Measurements from ENCODE around the gene GRM8. TPM values are rescaled to one million over a fixed set of nuclear protein-coding genes. Genes with fewer than 3 reads are reported as not detected.

Gene GRM8
- total RNA-seq, 6 experiments from 2014 or later, result not detected

DNA sequence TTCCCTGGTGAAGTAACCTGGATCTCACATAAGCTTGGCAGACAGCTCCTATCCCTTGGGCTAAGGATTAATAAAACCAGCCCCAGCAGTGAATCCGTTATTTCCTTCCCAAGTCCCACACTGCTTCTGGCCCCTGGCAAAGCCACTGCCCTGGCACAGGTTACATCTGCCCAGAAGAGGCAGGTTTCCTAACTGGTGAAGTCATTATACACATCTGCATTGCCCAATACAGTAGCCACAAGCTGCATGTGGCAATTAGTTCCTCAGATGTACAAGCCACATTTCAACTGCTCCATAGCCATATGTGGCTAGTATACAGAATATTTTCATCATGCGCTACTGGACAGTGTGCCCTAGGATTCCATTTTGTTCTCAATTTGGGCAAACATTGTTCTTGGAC is 273.0 kb downstream of the GRM8 start:
- H3K36me3 Mint-ChIP-seq (ENCODE audit: low read depth), result no peaks in the 10 kb centered on the region
- H3K27ac Mint-ChIP-seq, result no peak overlapping the region
- H3K4me3 Mint-ChIP-seq, result no peak overlapping the region
- TF ChIP-seq, protein P1, sequence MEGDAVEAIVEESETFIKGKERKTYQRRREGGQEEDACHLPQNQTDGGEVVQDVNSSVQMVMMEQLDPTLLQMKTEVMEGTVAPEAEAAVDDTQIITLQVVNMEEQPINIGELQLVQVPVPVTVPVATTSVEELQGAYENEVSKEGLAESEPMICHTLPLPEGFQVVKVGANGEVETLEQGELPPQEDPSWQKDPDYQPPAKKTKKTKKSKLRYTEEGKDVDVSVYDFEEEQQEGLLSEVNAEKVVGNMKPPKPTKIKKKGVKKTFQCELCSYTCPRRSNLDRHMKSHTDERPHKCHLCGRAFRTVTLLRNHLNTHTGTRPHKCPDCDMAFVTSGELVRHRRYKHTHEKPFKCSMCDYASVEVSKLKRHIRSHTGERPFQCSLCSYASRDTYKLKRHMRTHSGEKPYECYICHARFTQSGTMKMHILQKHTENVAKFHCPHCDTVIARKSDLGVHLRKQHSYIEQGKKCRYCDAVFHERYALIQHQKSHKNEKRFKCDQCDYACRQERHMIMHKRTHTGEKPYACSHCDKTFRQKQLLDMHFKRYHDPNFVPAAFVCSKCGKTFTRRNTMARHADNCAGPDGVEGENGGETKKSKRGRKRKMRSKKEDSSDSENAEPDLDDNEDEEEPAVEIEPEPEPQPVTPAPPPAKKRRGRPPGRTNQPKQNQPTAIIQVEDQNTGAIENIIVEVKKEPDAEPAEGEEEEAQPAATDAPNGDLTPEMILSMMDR (IDR thresholded peaks at IDR 0.05), result no peak
- no peak for DNase-seq
- peaks cover 23% of the 10 kb centered on the region for H3K9me3 Mint-ChIP-seq
- no peaks in the 10 kb centered on the region for H3K4me1 Mint-ChIP-seq (ENCODE audit: low read depth)
- no peaks in the 10 kb centered on the region for H3K27me3 Mint-ChIP-seq (ENCODE audit: insufficient read depth)

DNA sequence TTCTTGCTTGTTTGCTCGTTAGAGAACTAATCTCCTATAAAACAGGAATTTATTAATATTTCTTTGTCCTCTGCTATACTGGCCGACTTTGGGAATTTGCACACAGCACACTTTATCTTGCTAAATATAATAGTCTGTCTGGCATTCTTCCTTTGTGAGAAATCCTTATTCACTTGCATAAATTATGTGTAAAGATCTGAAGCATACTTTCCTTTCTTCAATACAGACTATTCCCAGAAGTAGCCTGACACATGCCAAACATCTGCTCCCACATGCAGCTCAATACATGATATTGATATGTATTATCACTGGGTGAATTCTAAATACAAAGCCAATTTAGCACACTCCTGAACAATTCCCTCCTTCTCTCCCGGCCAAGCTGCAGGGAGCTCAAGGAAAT is 273.9 kb downstream of the GRM8 start:
- H3K36me3 Mint-ChIP-seq (ENCODE audit: low read depth), result no peaks in the 10 kb centered on the region
- no peak overlapping the region for H3K27ac Mint-ChIP-seq
- H3K9me3 Mint-ChIP-seq, result peaks cover 23% of the 10 kb centered on the region
- TF ChIP-seq, protein P1 (IDR thresholded peaks at IDR 0.05), result no peak
- no peaks in the 10 kb centered on the region for H3K27me3 Mint-ChIP-seq (ENCODE audit: insufficient read depth)
- H3K4me3 Mint-ChIP-seq, result no peak overlapping the region
- no peaks in the 10 kb centered on the region for H3K4me1 Mint-ChIP-seq (ENCODE audit: low read depth)
- no peak for DNase-seq

DNA sequence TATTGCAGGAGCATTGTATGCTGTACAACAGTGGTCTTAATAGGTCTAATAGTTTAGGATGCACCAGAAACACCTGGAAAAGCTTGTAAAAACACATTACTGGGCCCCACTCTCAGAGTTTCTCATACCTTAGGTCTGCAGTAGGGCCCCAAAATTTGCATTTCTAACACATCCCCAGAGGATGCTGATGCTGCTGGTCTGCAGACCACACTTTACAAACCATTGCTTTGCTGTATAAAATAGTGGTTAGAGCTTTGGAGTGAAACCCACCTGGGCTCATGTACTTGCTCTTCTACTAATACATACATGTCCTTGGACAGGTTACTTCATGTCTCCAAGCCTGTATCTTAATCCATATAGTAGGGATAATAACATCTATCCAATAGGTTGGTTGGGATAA is 279.7 kb downstream of the GRM8 start:
- Mint-ChIP-seq H3K27me3 (ENCODE audit: insufficient read depth) (no peaks in the 10 kb centered on the region), H3K36me3 (ENCODE audit: low read depth) (no peaks in the 10 kb centered on the region), H3K9me3 (peaks cover 11% of the 10 kb centered on the region), H3K4me3 (no peak overlapping the region), H3K27ac (no peak overlapping the region), H3K4me1 (ENCODE audit: low read depth) (no peaks in the 10 kb centered on the region)
- DNase-seq, result no peak
- TF ChIP-seq, protein P1 (IDR thresholded peaks at IDR 0.05), result no peak

DNA sequence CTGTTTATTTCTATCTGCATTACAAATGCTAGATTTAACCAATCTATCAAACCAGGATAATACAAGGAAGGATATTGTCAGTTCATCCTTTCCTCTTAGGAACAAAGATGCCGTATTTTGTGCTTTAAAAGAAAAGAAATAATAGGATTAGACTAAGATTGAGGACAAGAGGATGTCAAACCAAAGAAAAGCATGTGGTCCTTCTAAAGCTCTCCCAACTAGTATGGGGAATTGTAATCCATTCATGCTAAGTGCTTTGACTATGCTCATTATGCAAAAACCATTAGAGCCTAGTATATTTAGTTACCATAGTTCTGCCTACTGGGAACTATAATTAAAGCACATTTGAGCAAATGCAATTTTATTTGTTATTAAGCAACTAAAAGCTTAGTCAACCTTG is 280.2 kb downstream of the GRM8 start:
- Mint-ChIP-seq H3K27ac (no peak overlapping the region), H3K27me3 (ENCODE audit: insufficient read depth) (no peaks in the 10 kb centered on the region), H3K4me3 (no peak overlapping the region), H3K4me1 (ENCODE audit: low read depth) (no peaks in the 10 kb centered on the region), H3K9me3 (peaks cover 13% of the 10 kb centered on the region), H3K36me3 (ENCODE audit: low read depth) (no peaks in the 10 kb centered on the region)
- DNase-seq, result no peak
- TF ChIP-seq, protein P1 (IDR thresholded peaks at IDR 0.05), result no peak

DNA sequence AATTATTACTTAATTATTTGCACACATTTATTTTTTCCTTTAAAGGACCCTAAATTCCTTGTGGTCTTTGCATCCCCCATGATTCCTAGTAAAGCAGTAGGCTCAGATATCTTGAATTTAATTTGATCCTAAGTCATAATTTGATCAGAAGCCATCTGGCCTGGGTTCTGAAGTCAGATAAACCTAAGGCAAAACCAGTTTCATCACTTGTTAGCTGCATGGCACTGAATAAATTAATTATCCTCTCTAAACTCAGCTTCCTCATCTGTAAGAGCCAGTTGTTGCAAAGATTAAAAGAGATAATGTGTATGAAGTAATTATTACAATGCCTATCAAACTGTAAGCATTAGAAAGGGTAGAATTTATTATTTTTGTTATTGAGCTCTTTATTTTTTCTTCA is 293.1 kb downstream of the GRM8 start:
- Mint-ChIP-seq H3K4me1 (ENCODE audit: low read depth) (no peaks in the 10 kb centered on the region), H3K27ac (no peak overlapping the region), H3K4me3 (no peak overlapping the region), H3K27me3 (ENCODE audit: insufficient read depth) (no peaks in the 10 kb centered on the region), H3K36me3 (ENCODE audit: low read depth) (no peaks in the 10 kb centered on the region), H3K9me3 (peaks cover 46% of the 10 kb centered on the region)
- DNase-seq, result no peak
- TF ChIP-seq, protein P1 (IDR thresholded peaks at IDR 0.05), result no peak

DNA sequence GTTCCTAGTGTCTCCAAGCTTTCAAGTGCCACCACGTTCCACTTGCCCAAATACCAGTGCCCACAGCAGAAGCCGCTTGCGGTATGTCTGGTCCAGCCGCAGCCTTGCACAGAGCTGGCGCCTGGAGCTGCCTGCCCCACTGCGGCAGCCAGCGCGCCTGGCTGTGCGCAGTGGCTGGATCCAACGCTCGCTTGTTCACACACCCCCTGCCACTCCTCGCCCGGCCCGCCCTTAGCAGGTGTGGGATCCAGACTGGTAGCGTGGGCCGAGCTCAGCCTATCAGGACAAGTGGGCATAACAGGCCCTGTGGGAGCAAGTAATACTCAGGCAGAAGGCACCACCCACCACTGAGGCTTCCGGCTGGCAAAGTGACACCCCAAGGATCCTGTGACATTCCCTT is 294.4 kb downstream of the GRM8 start:
- H3K27me3 Mint-ChIP-seq (ENCODE audit: insufficient read depth), result no peaks in the 10 kb centered on the region
- peaks cover 41% of the 10 kb centered on the region for H3K9me3 Mint-ChIP-seq
- H3K36me3 Mint-ChIP-seq (ENCODE audit: low read depth), result no peaks in the 10 kb centered on the region
- no peak for DNase-seq
- H3K4me1 Mint-ChIP-seq (ENCODE audit: low read depth), result no peaks in the 10 kb centered on the region
- no peak overlapping the region for H3K4me3 Mint-ChIP-seq
- TF ChIP-seq, protein P1 (IDR thresholded peaks at IDR 0.05), result no peak
- no peak overlapping the region for H3K27ac Mint-ChIP-seq
